GM10266 (cell line): Measurements from ENCODE around the gene ABCC5.

Experiments used
- DNase-seq: peaks from one replicate; pipeline ENCODE4 v3.0.0; 2012; ENCODE audit errors: extremely low spot score
- CTCF ChIP-seq: IDR thresholded peaks from 2 replicates; pipeline ENCODE4 v1.5.1; 2012; ENCODE audit warnings: mild to moderate bottlenecking, low read depth; ENCODE audit not compliant: control insufficient read depth, insufficient read depth; ENCODE audit errors: missing control alignments

ABCC5 gene

GRCh38 chr3:183892610-183893214, 125.0 kb downstream of the ABCC5 start:
- DNase-seq = no peak
- no peak for TF ChIP-seq CTCF

- DNase-seq = no peak
- no peak for TF ChIP-seq CTCF
Measured at GRCh38 chr3:183885766-183886165, 131.9 kb downstream of the ABCC5 start.

- peak; percentile 95 for DNase-seq
Measured at GRCh38 chr3:183884427-183885296, 133.0 kb downstream of the ABCC5 start, which contains the start of gene PARL. Gene PARL (minus strand): TSS chr3:183884880. CDS start chr3:183884846, 34 bp downstream.

GRCh38 chr3:183884097-183884426, 133.6 kb downstream of the ABCC5 start:
- no peak for DNase-seq
- no peak for TF ChIP-seq CTCF

More at GRCh38 chr3:183884427-183885296, 133.0 kb downstream of the ABCC5 start, which contains the start of gene PARL:
- TF ChIP-seq CTCF = peak; percentile 100

GRCh38 chr3:183883291-183884096, 134.2 kb downstream of the ABCC5 start:
- DNase-seq = no peak
- no peak for TF ChIP-seq CTCF

- TF ChIP-seq CTCF = no peak
- no peak for DNase-seq
Measured at GRCh38 chr3:183880121-183880520, 137.6 kb downstream of the ABCC5 start.
